Body of pancreas (tissue), 4 donors: Measurements from ENCODE around the gene AQP2. TPM values are rescaled to one million over a fixed set of nuclear protein-coding genes. Genes with fewer than 3 reads are reported as not detected.

Source experiments
- ATAC-seq: fragments of 150-250 bp; one replicate; pipeline ENCODE4 v1.9.1; 2016
- DNase-seq, 4 donors: peaks; one replicate each; pipeline ENCODE4 v3.0.0-alpha.2; 2019
- H3K27ac ChIP-seq, 4 donors: fragments of 200-600 bp; sonication (generic); 1 replicate in 3 of 4; 2 replicates in 1 of 4; pipeline versions ENCODE4 v1.5.1 to v1.6.1; 2016 to 2019; ENCODE audit warnings: mild to moderate bottlenecking in 1 of 4, mixed read lengths in 1 of 4, moderate library complexity in 1 of 4
- H3K27me3 ChIP-seq, 2 donors: fragments of 200-600 bp; sonication (generic); one replicate each; pipeline ENCODE4 v1.6.0; 2016; ENCODE audit warnings: mild to moderate bottlenecking in 1 of 2
- H3K36me3 ChIP-seq, 2 donors: fragments of 200-600 bp; sonication (generic); replicated peaks in 1 of 2; 2 replicates each; pipeline ENCODE4 v1.5.1; 2016; ENCODE audit warnings: low read depth in 2 of 2; ENCODE audit not compliant: insufficient read depth in 1 of 2
- H3K4me1 ChIP-seq: fragments of 200-600 bp; sonication (generic); one replicate; pipeline ENCODE4 v1.6.0; 2016
- H3K4me3 ChIP-seq, 2 donors: fragments of 200-600 bp; sonication (generic); 1 replicate in 1 of 2; 2 replicates in 1 of 2; pipeline ENCODE4 v1.5.1; 2016 to 2019
- H3K9me3 ChIP-seq, 3 donors: fragments of 200-600 bp; sonication (generic); 1 replicate in 2 of 3; 2 replicates in 1 of 3; pipeline ENCODE4 v1.5.1; 2016
- POLR2A ChIP-seq, 3 donors: fragments of 450-650 bp; IDR thresholded peaks; one replicate each; pipeline ENCODE4 v1.6.1; 2016; ENCODE audit warnings: antibody characterized with exemption in 3 of 3, mild to moderate bottlenecking in 2 of 3
- WGBS, 2 donors: methylation state at CpG; one replicate each; pipeline ENCODE4 v1.1.5; 2017; 5-methylcytosine and 5-hydroxymethylcytosine counted together
- intact Hi-C: fragments of 100-400 bp; cut with DNase I; formaldehyde crosslinking; loops from one replicate; pipeline ENCODE4 v1.15.1; 2023
- total RNA-seq, 2 donors: library from RNA; depleted of rRNA; stranded (reverse); fragments of >200 nt; gene quantifications; one replicate each; pipeline ENCODE4 v1.1.0, GENCODE V29; 2016
- TF ChIP-seq, protein P1 (sequence below), 7 experiments: fragments of 450-650 bp in 4 of 7; fragments of 200-600 bp in 3 of 7; sonication (generic) in 3 of 7; IDR thresholded peaks; one replicate each; pipeline ENCODE4 v1.5.1; 2016 to 2019; ENCODE audit warnings: antibody characterized with exemption in 7 of 7

Gene AQP2
- total RNA-seq, 2 donors from 2014 or later: not detected

DNA sequence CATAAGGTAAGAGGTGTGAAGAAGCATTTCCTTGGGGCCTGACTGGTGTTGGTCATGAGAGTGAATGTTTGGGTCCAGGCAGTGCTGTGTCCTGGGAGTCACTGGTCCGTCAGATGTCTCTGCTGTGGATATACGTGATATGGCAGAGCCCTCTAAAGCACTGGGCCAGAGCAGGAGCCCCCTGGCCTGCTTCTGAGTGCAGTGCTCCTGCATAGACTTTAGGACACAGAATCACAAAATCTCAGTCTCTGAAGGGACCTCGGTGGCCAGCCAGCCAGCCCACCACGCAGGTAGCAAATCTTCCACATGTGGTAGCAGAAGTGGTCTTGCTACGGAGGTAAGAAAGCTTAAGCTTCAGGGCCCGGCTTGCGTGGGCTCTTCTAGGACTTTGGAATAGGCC lies 18.5 kb upstream of the AQP2 start:
- TF ChIP-seq, protein P1, sequence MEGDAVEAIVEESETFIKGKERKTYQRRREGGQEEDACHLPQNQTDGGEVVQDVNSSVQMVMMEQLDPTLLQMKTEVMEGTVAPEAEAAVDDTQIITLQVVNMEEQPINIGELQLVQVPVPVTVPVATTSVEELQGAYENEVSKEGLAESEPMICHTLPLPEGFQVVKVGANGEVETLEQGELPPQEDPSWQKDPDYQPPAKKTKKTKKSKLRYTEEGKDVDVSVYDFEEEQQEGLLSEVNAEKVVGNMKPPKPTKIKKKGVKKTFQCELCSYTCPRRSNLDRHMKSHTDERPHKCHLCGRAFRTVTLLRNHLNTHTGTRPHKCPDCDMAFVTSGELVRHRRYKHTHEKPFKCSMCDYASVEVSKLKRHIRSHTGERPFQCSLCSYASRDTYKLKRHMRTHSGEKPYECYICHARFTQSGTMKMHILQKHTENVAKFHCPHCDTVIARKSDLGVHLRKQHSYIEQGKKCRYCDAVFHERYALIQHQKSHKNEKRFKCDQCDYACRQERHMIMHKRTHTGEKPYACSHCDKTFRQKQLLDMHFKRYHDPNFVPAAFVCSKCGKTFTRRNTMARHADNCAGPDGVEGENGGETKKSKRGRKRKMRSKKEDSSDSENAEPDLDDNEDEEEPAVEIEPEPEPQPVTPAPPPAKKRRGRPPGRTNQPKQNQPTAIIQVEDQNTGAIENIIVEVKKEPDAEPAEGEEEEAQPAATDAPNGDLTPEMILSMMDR (IDR thresholded peaks at IDR 0.05): no peak
- TF ChIP-seq POLR2A (IDR thresholded peaks at IDR 0.05): no peak
- no peak overlapping the region for H3K4me3 ChIP-seq
- no peaks in the 10 kb centered on the region for H3K9me3 ChIP-seq
- intact Hi-C loops: no loop called here
- no peak for ATAC-seq
- H3K36me3 ChIP-seq: no peaks in the 10 kb centered on the region
- peaks cover 2% of the 10 kb centered on the region for H3K4me1 ChIP-seq
- WGBS, 2 donors: 63 to 68% methylated on average over 5 to 7 of the region's 7 CpGs
- H3K27ac ChIP-seq: no peak overlapping the region
- H3K27me3 ChIP-seq: no peaks in the 10 kb centered on the region
- no peak for DNase-seq

DNA sequence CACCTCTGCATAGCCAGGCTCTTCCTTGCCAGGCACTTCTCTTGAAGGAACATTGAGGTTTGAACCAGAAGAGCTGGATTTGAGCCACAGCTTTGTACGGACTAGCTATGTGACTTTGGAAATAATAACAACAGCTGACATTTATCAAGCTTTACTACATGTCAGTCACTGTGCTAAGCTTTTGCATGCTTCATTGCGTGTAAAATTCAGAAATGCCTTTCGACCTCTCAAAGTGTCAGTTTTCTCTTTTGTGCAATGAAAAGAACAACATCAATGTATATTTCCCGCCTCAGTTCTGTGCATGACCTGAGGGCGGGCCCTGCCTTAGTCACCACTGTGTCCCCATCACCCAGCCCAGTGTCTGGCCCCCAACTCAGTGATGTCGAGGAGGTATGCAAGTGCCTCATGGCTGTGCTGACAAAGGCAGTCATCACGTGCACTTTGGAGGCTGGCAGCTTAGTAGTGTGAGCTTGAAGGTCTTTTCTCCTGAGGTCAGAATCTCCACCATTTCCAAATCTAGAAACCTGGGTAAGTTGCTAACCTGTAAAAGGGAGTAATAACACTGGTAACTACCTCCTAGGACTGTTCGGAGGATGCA lies 17.9 kb upstream of the AQP2 start:
- ATAC-seq (no peak), DNase-seq (no peak)
- Histone ChIP-seq H3K36me3 (no peaks in the 10 kb centered on the region), H3K27me3 (no peaks in the 10 kb centered on the region), H3K4me3 (no peak overlapping the region), H3K4me1 (peaks cover 8% of the 10 kb centered on the region), H3K27ac (no peak overlapping the region), H3K9me3 (no peaks in the 10 kb centered on the region)
- no peak for TF ChIP-seq POLR2A (IDR thresholded peaks at IDR 0.05)
- TF ChIP-seq, protein P1 (IDR thresholded peaks at IDR 0.05): no peak
- intact Hi-C loops: no loop called here
- WGBS, 2 donors: 74 to 75% methylated on average over 8 of the region's 8 CpGs

DNA sequence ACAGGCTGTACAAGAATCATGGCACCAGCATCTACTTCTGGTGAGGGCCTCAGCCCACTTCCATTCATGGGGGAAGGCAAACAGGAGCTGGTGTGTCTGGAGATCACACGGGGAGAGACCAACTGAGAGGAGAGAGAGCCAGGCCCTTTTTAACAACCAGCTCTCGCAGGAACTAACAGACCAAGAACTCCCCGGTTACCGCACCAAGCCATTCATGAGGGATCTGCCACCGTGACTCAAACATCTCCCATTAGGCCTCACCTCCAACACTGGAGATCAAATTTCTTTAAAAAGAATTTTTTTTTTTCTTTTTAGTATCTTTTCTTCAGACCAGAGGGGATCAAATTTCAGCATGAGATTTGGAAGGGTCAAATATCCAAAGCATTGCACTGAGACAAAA lies 16.7 kb upstream of the AQP2 start:
- Histone ChIP-seq H3K4me1 (peaks cover 16% of the 10 kb centered on the region), H3K4me3 (no peak overlapping the region), H3K9me3 (no peaks in the 10 kb centered on the region), H3K27ac (no peak overlapping the region), H3K36me3 (no peaks in the 10 kb centered on the region), H3K27me3 (no peaks in the 10 kb centered on the region)
- DNase-seq: no peak
- no peak for ATAC-seq
- intact Hi-C loops: no loop called here
- TF ChIP-seq, protein P1 (IDR thresholded peaks at IDR 0.05): no peak
- no peak for TF ChIP-seq POLR2A (IDR thresholded peaks at IDR 0.05)
- WGBS, 2 donors: 80 to 83% methylated on average over 5 of the region's 5 CpGs

DNA sequence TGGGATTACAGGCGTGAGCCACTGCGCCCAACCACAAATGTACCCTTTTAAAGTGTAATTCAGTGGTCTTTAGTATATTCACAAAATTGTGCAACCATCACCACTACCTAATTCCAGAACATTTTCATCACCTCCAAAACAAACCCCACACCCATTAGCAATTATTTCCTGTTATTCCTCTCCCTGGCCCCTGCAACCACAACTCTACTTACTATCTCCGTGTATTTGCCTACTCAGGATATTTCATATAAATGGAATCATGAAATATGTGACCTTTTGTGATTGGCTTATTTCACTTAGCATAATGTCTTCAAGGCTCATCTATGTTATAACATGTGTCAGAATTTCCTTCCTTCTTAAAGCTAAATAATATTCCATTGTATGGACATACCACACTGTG lies 16.0 kb upstream of the AQP2 start:
- ATAC-seq (no peak), DNase-seq (no peak)
- no peak for TF ChIP-seq POLR2A (IDR thresholded peaks at IDR 0.05)
- TF ChIP-seq, protein P1 (IDR thresholded peaks at IDR 0.05): no peak
- Histone ChIP-seq H3K4me3 (no peak overlapping the region), H3K27me3 (no peaks in the 10 kb centered on the region), H3K36me3 (no peaks in the 10 kb centered on the region), H3K4me1 (peaks cover 23% of the 10 kb centered on the region), H3K9me3 (no peaks in the 10 kb centered on the region), H3K27ac (no peak overlapping the region)
- intact Hi-C loops: no loop called here
- WGBS, 2 donors: 85 to 86% methylated on average over 3 of the region's 3 CpGs

DNA sequence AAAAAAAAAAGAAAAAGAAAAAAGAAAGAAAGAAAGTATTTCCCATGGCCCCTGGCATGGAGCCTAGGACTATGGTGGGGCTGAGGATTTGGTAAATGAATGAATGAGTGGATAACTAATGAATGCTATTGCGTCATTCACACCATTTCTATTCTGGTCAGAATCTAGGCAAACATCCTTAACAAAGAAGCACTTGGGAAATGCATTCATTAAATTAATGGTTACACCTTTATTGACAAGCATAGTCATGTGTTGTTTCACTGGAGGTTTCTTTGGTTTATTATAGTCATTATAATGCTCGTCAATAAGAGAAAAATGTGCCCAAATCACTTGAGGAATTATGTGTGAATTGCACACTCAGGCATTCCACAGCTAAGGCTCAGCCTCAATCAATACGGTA lies 13.6 kb upstream of the AQP2 start:
- H3K27me3 ChIP-seq: no peaks in the 10 kb centered on the region
- 46 to 58% methylated on average over 3 of the region's 3 CpGs for WGBS, 2 donors
- H3K9me3 ChIP-seq: no peaks in the 10 kb centered on the region
- H3K4me3 ChIP-seq: no peak overlapping the region
- no peak for TF ChIP-seq POLR2A (IDR thresholded peaks at IDR 0.05)
- TF ChIP-seq, protein P1 (IDR thresholded peaks at IDR 0.05): no peak
- H3K4me1 ChIP-seq: peaks cover 28% of the 10 kb centered on the region
- peak overlapping the region in 2 of 4 donors; percentile 44 to 58 for H3K27ac ChIP-seq
- H3K36me3 ChIP-seq: no peaks in the 10 kb centered on the region
- DNase-seq (peak in 2 of 4 donors; percentile 37 to 42), ATAC-seq (peak; percentile 60)
- intact Hi-C loops: no loop called here
